Gastroesophageal sphincter (tissue), 3 donors: Measurements from ENCODE around the gene ZCWPW2.

ENCODE experiments used
- CTCF ChIP-seq, 4 experiments: fragments of 200-600 bp in 2 of 4; fragments of 450-650 bp in 2 of 4; sonication (generic) in 1 of 4; IDR thresholded peaks; one replicate each; pipeline ENCODE4 v1.5.1; 2017 to 2019; ENCODE audit warnings: antibody characterized with exemption in 4 of 4, mild to moderate bottlenecking in 2 of 4, moderate library complexity in 2 of 4
- EP300 ChIP-seq: sonication (generic); formaldehyde crosslinking; IDR thresholded peaks from one replicate; pipeline ENCODE4 v1.6.1; 2017; ENCODE audit warnings: antibody characterized with exemption, mild to moderate bottlenecking
- POLR2A ChIP-seq, 2 donors: fragments of 450-650 bp; IDR thresholded peaks; one replicate each; pipeline ENCODE4 v1.6.1; 2017; ENCODE audit warnings: antibody characterized with exemption in 2 of 2, mild to moderate bottlenecking in 2 of 2, moderate library complexity in 1 of 2

- TF ChIP-seq POLR2A (IDR thresholded peaks at IDR 0.05) (no peak), CTCF (IDR thresholded peaks at IDR 0.05) (no peak), EP300 (no peak)
These were observed 48.8 kb upstream of the ZCWPW2 start for GRCh38 chr3:28299705-28300104.
